DMS153 treated with DMSO at 0.1 percent for 48 hours (cell line): Measurements from ENCODE around the gene ZNF665.
"Not testable (repeated sequence)": the region's sequence is repeated elsewhere in the genome, so short reads cannot be mapped to it uniquely, and the experiment has no call there.

Experiments used
- DNase-seq: peaks from one replicate; lab custom pipeline; 2025; ENCODE audit not compliant: unreplicated experiment; lab: John Stamatoyannopoulos, UW

The ZNF665 gene

DNA sequence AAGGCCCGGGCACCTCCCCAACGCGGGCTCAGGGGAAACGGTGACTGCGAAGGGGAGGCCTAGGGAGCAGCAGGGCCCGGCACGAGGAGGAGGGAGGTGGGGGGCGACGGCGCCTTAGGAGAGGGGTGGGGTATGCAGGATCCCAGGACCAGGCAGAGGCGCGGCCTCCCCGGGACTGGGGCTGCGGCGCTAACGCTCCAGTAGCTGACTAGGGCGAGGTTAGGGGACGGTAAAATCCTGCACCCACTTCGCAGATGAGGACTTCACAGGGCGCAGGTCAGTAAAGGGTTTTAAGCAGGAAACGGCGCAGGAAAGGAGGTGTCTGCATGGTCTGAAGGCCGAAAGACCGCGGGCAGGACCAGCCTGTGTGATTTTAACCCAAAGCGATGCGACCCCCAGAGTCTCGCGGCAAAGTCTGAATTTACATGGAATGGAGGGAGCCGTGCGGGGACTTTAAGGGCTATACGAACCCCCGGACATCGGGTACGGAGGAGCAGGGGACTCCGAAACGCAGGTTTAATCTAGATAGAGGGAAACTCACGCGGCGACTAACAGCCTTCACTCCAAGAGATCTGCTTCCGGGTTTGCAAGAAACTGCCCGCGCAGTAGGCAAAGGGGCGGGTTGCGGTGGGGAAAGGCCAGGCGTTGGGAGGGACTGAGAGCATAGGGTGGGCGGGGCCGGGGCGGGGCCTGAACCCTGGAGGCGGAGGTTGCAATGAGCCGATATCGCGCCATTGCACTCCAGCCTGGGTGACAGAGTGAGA, at the start of gene ZNF665:
TSS of gene ZNF665 (minus strand) at position 588 of the 764 bp plus-strand sequence. CDS start 10,460 bp downstream, outside the sequence.
- DNase-seq = no peak

DNA sequence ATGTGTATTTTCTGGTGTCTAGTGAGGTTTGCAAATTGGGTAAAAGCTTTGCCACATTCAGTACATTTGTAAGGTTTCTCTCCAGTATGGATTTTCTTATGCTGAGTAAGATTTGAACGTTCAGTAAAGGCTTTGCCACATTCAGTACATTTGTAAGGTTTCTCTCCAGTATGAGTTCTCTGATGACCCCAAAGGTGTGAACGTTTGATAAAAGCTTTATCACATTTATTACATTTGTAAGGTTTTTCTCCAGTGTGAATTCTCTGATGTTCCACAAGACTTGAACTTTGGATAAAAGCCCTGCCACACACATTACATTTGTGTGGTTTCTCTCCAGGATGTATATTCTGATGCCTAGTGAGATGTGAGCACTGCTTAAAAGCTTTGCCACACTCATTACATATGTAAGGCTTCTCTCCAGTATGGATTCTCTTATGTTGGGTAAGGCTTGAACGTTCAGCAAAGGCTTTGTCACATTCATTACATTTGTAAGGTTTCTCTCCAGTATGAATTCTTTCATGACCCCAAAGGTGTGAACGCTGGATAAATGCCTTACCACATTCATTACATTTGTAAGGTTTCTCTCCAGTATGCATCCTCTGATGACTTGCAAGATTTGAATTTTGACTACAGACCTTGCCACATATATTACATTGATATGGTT, 44.1 kb upstream of the ZNF665 start:
- DNase-seq = no peak

DNA sequence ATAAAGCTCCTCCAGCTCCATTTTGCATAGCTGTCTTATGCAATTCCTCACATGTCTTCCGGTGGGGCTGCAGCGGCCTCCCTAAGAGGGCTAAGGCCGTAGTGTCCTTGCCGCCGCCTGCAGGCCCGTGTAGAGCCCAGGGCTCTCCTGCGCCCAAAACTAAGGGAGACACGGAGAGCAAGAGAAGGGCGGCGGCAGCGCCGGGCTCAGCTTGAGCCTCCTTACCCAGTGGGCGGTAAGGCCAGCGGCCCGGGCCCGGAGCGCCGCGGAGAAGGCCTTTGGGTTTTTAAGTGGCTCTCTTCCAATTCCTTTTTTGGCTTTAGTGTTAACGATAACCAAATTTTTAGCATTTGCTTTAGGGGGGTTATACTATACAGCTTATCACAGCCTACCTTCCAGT, 31.4 kb upstream of the ZNF665 start:
- DNase-seq = no peak

DNA sequence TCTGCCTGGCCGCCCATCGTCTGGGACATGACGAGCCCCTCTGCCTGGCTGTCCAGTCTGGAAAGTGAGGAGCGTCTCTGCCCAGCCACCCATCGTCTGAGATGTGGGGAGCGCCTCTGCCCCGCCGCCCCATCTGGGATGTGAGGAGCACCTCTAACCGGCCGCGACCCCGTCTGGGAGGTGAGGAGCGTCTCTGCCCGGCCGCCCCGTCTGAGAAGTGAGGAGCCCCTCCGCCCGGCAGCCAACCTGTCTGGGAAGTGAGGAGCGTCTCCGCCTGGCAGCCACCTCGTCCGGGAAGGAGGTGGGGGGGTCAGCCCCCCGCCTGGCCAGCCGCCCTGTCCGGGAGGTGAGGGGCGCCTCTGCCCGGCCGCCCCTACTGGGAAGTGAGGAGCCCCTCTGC, 29.6 kb upstream of the ZNF665 start:
- not testable (repeated sequence) for DNase-seq

- no peak for DNase-seq
Observed at GRCh38 chr19:53212703-53213320, 19.7 kb upstream of the ZNF665 start.

DNA sequence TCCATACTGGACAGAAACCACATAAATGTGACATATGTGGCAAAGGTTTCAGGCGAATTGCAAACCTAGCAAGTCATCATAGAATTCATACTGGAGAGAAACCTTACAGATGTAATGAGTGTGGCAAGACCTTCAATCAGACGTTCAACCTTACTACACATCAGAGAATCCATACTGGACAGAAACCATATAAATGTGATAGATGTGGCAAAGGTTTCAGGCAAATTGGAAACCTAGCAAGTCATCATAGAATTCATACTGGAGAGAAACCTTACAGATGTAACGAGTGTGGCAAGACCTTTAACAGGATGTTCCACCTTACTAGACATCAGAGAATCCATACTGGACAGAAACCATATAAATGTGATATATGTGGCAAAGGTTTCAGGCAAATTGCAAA, 18.4 kb upstream of the ZNF665 start:
- not testable (repeated sequence) for DNase-seq

GRCh38 chr19:53196777-53197396, 3.7 kb upstream of the ZNF665 start:
- no peak for DNase-seq

GRCh38 chr19:53195265-53195903, 2.2 kb upstream of the ZNF665 start:
- DNase-seq = peak; percentile 22

DNA sequence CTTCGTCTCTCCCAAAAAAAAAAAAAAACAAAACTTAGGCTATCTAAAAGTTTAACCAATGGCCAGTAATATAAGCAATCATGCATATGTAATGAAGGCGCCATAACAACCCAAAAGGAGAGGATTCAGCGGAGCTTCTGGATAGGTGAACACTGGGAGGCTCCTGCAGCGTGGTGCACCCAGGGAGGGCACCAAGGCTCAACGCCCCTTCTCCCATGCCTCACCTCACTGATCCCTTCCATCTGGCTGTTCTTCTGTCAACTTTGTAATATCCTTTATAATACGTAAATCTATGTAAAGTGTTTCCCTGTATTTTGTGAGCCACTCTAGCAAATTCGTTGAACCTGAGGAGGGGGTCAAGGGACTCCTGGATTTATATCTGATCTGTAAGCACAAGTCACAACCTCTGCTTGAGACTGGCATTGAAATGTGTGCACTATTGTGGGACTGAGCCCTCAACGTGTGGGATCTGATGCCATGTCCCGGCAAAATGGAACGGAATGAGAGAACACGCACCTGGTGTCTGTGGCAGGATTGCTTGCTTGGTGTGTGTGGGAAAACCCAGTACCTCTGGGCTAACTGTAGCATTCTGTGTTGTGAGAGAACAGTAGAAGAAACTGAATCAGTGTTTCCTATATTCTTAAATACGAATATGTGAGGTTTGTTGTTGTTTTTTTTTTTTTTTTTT, 521 bp upstream of the ZNF665 start:
- no peak for DNase-seq

DNA sequence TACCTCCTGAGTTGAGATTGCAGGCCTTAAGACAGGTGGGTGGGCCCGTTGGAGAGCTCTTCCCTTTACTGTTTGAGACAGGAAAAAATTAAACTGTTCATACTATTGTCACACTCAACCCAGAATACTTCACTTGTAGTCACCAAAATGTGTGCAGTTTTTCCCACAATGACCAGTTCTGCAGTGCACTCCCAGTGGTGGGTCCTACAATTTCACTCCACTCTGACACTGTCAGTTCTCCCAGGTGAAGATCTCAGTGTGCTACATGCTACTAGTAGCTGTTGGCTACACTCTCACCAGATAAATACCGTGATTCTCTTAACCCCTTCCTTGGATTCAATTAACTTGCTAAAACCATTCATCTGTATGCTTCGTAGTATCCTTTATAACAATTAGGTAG, 2.9 kb downstream of the ZNF665 start:
- DNase-seq = no peak

GRCh38 chr19:53189691-53190198, 3.4 kb downstream of the ZNF665 start:
- DNase-seq = not testable (repeated sequence)

DNA sequence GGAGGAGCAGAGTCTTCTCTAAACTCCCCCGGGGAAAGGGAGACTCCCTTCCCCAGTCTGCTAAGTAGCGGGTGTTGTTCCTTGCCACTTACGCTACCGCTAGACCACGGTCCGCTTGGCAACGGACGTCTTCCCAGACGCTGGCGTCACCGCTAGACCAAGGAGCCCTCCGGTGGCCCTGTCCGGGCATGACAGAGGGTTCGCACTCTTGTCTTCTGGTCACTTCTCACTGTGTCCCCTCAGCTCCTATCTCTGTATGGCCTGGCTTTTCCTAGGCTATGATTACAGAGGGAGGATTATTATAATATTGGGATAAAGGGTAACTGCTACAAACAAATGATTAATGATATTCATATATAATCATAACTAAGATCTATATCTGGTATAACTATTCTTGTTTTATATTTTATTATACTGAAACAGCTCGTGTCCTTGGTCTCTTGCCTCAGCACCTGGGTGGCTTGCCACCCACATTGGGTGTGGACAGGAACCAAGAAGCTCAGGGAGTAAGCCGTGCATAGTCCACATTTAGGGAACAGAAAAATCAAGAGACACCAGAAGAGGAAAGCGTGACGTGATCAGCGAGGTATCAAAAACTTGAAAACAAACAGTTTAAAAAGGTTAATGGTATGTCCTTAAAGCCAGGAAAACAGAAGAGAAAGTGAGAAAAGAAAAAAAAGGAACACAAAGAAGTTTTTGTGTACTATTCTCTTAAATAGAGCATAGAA, 7.8 kb downstream of the ZNF665 start:
- not testable (repeated sequence) for DNase-seq

- DNase-seq = no peak
Observed at GRCh38 chr19:53183146-53183764, 9.9 kb downstream of the ZNF665 start.

DNA sequence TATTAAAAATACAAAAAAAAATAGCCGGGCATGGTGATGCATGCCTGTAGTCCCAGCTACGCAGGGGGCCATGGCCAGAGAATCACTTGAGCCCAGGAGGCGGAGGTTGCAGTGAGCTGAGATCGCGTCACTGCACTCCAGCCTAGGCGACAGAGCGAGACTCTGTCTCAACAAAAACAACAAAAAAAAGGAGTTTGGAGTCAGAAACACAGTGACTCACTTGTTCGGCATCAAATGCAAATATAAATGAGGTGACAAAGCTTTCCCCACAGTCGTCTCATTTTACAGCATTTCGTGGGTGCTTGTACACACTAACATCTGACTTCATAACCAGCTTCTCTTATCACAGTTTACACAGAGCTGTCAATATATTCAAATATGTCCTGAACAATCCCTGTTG, 11.0 kb downstream of the ZNF665 start:
- DNase-seq = no peak

DNA sequence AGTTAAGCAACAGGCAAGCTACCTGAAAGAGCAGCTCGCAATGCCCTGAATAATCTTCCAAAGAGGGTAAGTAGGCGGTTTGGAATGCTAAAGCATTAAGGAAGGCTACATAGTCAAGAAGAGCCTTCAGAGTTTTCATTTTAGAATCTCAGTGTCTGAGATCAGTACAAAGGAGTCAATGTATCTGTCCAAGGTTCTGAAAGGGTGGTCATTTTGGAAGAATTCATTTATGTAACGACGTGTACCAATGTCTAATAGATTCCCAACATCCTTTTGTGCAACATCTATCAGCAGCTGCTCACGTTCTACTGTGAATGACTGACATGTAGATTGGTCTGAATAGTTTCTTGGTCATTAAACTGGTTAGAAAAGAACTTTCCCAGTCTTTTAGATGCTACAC, 15.2 kb downstream of the ZNF665 start:
- DNase-seq = no peak

GRCh38 chr19:53172889-53173288, 20.3 kb downstream of the ZNF665 start:
- DNase-seq = no peak

DNA sequence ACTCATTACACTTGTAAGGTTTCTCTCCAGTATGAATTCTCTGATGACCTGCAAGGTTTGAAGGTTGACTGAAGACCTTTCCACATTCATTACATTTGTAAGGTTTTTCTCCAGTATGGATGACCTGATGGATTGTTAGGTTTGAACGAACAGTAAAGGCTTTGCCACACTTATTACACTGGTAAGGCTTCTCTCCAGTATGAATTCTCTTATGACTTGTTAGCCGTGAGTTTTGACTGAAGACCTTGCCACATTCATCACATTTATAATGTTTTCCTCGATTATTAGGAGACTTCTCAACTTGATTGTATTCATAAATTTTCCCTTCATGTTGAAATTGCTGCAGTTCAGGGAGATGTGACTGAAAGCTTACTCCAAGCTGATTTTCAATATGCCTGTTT, 27.5 kb downstream of the ZNF665 start:
- no peak for DNase-seq

- no peak for DNase-seq
Observed at GRCh38 chr19:53161123-53161522, 32.0 kb downstream of the ZNF665 start.

DNA sequence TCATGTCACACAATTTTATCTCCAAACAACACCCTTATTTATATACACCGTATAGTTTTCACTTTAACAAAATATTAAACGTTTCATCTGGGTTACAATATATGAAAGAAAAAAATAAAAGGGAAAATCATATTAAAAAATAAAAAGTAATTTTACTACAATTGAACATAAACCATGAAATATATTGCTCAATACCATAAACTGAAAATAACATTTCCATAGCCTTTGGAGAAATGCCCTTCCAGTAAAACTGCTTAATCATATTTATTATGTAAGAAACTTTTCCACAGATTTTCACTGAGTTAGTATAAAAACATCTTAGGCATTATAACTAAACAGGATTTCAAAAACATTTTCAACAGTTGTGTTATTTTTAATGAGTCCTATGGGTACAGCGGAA, 32.8 kb downstream of the ZNF665 start:
- no peak for DNase-seq
